ENCODE measurements around the gene ANKRD61.
"Not testable (repeated sequence)": the region's sequence is repeated elsewhere in the genome, so short reads cannot be mapped to it uniquely, and the experiment has no call there.

The ANKRD61 gene

GRCh38 chr7:6030988-6031387, at the start of gene ANKRD61:
Gene ANKRD61 (plus strand): TSS chr7:6031376. CDS start chr7:6031376, 0 bp downstream.
- DNase-seq (ENCODE audit: low spot score) = no peak

- DNase-seq (ENCODE audit: low spot score) = not testable (repeated sequence)
Observed at GRCh38 chr7:5987061-5987460, 44.1 kb upstream of the ANKRD61 start.

GRCh38 chr7:5997210-5997808, 33.9 kb upstream of the ANKRD61 start:
- DNase-seq (ENCODE audit: low spot score) = peak; percentile 62

- no peak for DNase-seq (ENCODE audit: low spot score)
Observed at GRCh38 chr7:6007386-6007785, 23.8 kb upstream of the ANKRD61 start.

GRCh38 chr7:6007835-6008590, 23.2 kb upstream of the ANKRD61 start:
- not testable (repeated sequence) for DNase-seq (ENCODE audit: low spot score)

GRCh38 chr7:6008668-6009611, 22.2 kb upstream of the ANKRD61 start, which contains the start of the genes AIMP2 and PMS2:
Gene AIMP2 (plus strand): TSS chr7:6009272. CDS start chr7:6009364, 92 bp downstream.
Gene PMS2 (minus strand): TSS chr7:6009049. CDS start chr7:6009019, 30 bp downstream.
- peak; percentile 92 for DNase-seq (ENCODE audit: low spot score)

- DNase-seq (ENCODE audit: low spot score) = not testable (repeated sequence)
Observed at GRCh38 chr7:6010370-6010769, 20.8 kb upstream of the ANKRD61 start.

GRCh38 chr7:6011541-6011940, 19.6 kb upstream of the ANKRD61 start:
- DNase-seq (ENCODE audit: low spot score) = no peak

- DNase-seq (ENCODE audit: low spot score) = peak; percentile 15
Observed at GRCh38 chr7:6012355-6013104, 18.6 kb upstream of the ANKRD61 start.

- DNase-seq (ENCODE audit: low spot score) = peak; percentile 64
Observed at GRCh38 chr7:6015917-6016652, 15.1 kb upstream of the ANKRD61 start.

- DNase-seq (ENCODE audit: low spot score) = no peak
Observed at GRCh38 chr7:6016653-6016966, 14.6 kb upstream of the ANKRD61 start.

GRCh38 chr7:6020371-6021286, 10.5 kb upstream of the ANKRD61 start:
- no peak for DNase-seq (ENCODE audit: low spot score)

- no peak for DNase-seq (ENCODE audit: low spot score)
Observed at GRCh38 chr7:6022707-6023106, 8.5 kb upstream of the ANKRD61 start.

GRCh38 chr7:6023974-6024435, 7.2 kb upstream of the ANKRD61 start:
- DNase-seq (ENCODE audit: low spot score) = no peak

GRCh38 chr7:6026011-6026819, 5.0 kb upstream of the ANKRD61 start:
- DNase-seq (ENCODE audit: low spot score) = peak; percentile 51

- no peak for DNase-seq (ENCODE audit: low spot score)
Observed at GRCh38 chr7:6026820-6027311, 4.3 kb upstream of the ANKRD61 start.

GRCh38 chr7:6027806-6028365, 3.3 kb upstream of the ANKRD61 start:
- DNase-seq (ENCODE audit: low spot score) = no peak

GRCh38 chr7:6028563-6028962, 2.6 kb upstream of the ANKRD61 start:
- no peak for DNase-seq (ENCODE audit: low spot score)

Data from hepatic stellate cell (primary cell).